Panc1 (cell line): Measurements from ENCODE around the gene NFYC. TPM values are rescaled to one million over a fixed set of nuclear protein-coding genes. Genes with fewer than 3 reads are reported as not detected.

Experiments
- ATAC-seq: fragments of 200-7000 bp; cut with Tn5 transposase; 2 replicates; pipeline ENCODE4 v1.9.1; 2020; ENCODE audit warnings: mild to moderate bottlenecking, moderate library complexity
- BruUV-seq: library from RNA; stranded (reverse); fragments of 400-500 nt; replicated peaks from 2 replicates; lab custom pipeline; 2021; lab: Mats Ljungman, UMichigan
- CTCF ChIA-PET: fragments of 300-600 bp; sonication (Branson Sonifier 250); formaldehyde crosslinking; loops from one replicate; lab custom pipeline; 2022; ENCODE audit warnings: antibody characterized with exemption; lab: Charles Lee
- POLR2A ChIA-PET: fragments of 300-600 bp; sonication (Branson Sonifier 250); formaldehyde crosslinking; loops from one replicate; lab custom pipeline; 2022; ENCODE audit warnings: antibody characterized with exemption; lab: Charles Lee
- DNase-seq: peaks from one replicate; pipeline ENCODE4 v3.0.0-alpha.2; 2010; ENCODE audit warnings: low read depth, low spot score
- H3K27ac ChIP-seq: 2 replicates; pipeline ENCODE4 v1.5.1; 2011; ENCODE audit warnings: mild to moderate bottlenecking, low read length, inconsistent platforms
- H3K27me3 ChIP-seq: fragments of 200-500 bp; sonication (Bioruptor generic); 2 replicates; pipeline ENCODE4 v1.6.0; 2014; ENCODE audit warnings: low read length, inconsistent platforms; ENCODE audit not compliant: control insufficient read depth, insufficient read depth
- H3K36me3 ChIP-seq: fragments of 200-500 bp; sonication (Bioruptor generic); 2 replicates; pipeline ENCODE4 v1.5.1; 2014; ENCODE audit warnings: inconsistent platforms, mild to moderate bottlenecking, low read length, moderate library complexity; ENCODE audit not compliant: control insufficient read depth, insufficient read depth
- H3K4me1 ChIP-seq: 2 replicates; pipeline ENCODE4 v1.5.1; 2011; ENCODE audit warnings: inconsistent platforms, mild to moderate bottlenecking, low read length, moderate library complexity; ENCODE audit not compliant: control insufficient read depth, insufficient read depth
- H3K4me3 ChIP-seq, 2 experiments: 2 replicates each; pipeline ENCODE4 v1.5.1; 2011 to 2012; ENCODE audit warnings: low read depth in 2 of 2, low read length in 2 of 2, mild to moderate bottlenecking in 2 of 2, inconsistent platforms in 1 of 2, moderate library complexity in 1 of 2
- H3K9me3 ChIP-seq: fragments of 200-500 bp; sonication (Bioruptor generic); 2 replicates; pipeline ENCODE4 v1.5.1; 2014; ENCODE audit warnings: low read depth, mild to moderate bottlenecking, inconsistent platforms, low read length, moderate library complexity; ENCODE audit not compliant: control insufficient read depth, insufficient read depth
- POLR2AphosphoS5 ChIP-seq: IDR thresholded peaks from 2 replicates; pipeline ENCODE4 v1.6.1; 2012; ENCODE audit warnings: mild to moderate bottlenecking, low read depth, low read length, moderate library complexity
- SIN3A ChIP-seq: IDR thresholded peaks from 2 replicates; pipeline ENCODE4 v1.6.1; 2012; ENCODE audit warnings: low read depth, mild to moderate bottlenecking, low read length, moderate library complexity, borderline replicate concordance; ENCODE audit not compliant: insufficient read depth
- TCF7L2 ChIP-seq: IDR thresholded peaks from 2 replicates; pipeline ENCODE4 v1.6.1; 2011; ENCODE audit warnings: mild to moderate bottlenecking, low read depth, low read length, inconsistent platforms
- in situ Hi-C: cut with HindIII; loops from 2 replicates; pipeline ENCODE4 v1.10.0; 2016; ENCODE audit warnings: low sequenced_read_pairs, low pct_unique_long_range_greater_than_20kb
- intact Hi-C: fragments of 100-400 bp; cut with micrococcal nuclease; formaldehyde crosslinking; loops from one replicate; pipeline ENCODE4 v1.10.0; 2022; ENCODE audit not compliant: unreplicated experiment
- total RNA-seq: library from RNA; stranded (reverse); gene quantifications from one replicate; pipeline ENCODE4 v1.2.1, GENCODE V29; 2021; ENCODE audit not compliant: unreplicated experiment
- TF ChIP-seq, protein P1 (sequence below): fragments of 450-650 bp; IDR thresholded peaks from 2 replicates; pipeline ENCODE4 v1.5.1; 2017; ENCODE audit warnings: mild to moderate bottlenecking
- TF ChIP-seq, protein P2 (sequence below), 2 experiments: IDR thresholded peaks; 2 replicates each; pipeline ENCODE4 v1.6.1; 2011 to 2012; ENCODE audit warnings: low read depth in 2 of 2, control low read depth in 1 of 2, low read length in 1 of 2, mild to moderate bottlenecking in 1 of 2, moderate library complexity in 1 of 2; ENCODE audit not compliant: insufficient read depth in 1 of 2

NFYC gene
- total RNA-seq, 1 experiment from 2014 or later, result 81.9 TPM

DNA sequence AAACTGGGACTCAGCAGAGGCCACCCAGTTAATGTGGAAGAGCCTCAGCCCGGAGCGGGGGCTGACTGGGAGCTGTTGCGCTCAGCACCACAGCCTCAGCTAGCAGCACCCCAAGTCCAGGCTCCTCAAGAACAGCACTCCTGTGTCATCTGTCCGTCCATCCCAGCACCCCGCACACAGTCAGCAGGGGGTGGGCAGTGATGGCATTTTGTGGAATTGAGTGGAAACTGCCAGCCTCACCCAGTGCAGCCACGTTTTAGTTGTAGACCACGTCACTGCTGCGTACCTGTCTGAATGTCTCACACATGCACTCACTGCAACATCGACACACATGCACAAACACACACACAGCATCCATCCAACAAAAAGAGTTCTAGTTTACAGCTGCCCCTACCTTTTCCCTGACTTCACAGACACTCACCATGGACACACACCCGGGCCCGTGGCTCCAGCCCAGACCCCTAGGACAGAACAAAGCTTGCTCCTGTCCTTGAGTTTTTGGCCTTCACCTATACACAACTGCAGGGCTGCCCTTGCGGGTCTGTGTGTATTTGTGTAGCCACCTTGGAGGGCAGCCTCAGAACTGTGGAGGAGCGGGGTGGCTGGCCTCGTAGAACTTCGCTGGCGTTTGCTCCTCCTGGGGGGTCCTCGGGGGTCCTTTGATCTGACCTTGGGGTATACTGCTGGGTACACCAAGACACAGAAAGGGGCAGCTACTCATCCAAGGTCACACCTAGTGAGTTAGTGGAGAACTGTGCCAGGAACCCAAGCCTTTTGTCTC lies 97.2 kb downstream of the NFYC start:
- Histone ChIP-seq H3K27me3 (no peaks in the 10 kb centered on the region), H3K9me3 (no peaks in the 10 kb centered on the region), H3K27ac (no peak overlapping the region), H3K4me1 (peaks cover 13% of the 10 kb centered on the region; the same call in 1 of the 2 replicates), H3K36me3 (no peaks in the 10 kb centered on the region), H3K4me3 (no peak overlapping the region)
- TF ChIP-seq SIN3A (no peak), POLR2AphosphoS5 (no peak)
- no TSS peak for BruUV-seq
- in situ Hi-C loops (no loop called here), intact Hi-C loops (no loop called here)
- ATAC-seq, result no peak
- ChIA-PET CTCF (no interaction called here), POLR2A (no interaction called here)
- DNase-seq, result no peak

DNA sequence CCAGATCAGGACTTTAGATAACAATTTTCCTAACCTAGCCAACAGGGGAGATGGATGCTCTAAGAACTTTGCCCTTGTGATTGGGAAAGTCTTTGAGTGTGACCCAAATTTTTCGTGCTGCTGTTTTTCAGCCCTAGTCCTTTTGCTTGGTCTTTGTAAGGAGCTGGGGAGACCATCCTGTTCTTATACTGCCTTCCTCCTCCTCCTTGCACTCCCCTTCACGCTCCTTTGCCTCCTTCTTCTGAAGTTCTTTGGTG lies 97.8 kb downstream of the NFYC start:
- intact Hi-C loops (no loop called here), in situ Hi-C loops (no loop called here)
- TF ChIP-seq SIN3A (no peak), POLR2AphosphoS5 (no peak), TCF7L2 (no peak)
- TF ChIP-seq, protein P1, sequence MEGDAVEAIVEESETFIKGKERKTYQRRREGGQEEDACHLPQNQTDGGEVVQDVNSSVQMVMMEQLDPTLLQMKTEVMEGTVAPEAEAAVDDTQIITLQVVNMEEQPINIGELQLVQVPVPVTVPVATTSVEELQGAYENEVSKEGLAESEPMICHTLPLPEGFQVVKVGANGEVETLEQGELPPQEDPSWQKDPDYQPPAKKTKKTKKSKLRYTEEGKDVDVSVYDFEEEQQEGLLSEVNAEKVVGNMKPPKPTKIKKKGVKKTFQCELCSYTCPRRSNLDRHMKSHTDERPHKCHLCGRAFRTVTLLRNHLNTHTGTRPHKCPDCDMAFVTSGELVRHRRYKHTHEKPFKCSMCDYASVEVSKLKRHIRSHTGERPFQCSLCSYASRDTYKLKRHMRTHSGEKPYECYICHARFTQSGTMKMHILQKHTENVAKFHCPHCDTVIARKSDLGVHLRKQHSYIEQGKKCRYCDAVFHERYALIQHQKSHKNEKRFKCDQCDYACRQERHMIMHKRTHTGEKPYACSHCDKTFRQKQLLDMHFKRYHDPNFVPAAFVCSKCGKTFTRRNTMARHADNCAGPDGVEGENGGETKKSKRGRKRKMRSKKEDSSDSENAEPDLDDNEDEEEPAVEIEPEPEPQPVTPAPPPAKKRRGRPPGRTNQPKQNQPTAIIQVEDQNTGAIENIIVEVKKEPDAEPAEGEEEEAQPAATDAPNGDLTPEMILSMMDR, result no peak
- TF ChIP-seq, protein P2, sequence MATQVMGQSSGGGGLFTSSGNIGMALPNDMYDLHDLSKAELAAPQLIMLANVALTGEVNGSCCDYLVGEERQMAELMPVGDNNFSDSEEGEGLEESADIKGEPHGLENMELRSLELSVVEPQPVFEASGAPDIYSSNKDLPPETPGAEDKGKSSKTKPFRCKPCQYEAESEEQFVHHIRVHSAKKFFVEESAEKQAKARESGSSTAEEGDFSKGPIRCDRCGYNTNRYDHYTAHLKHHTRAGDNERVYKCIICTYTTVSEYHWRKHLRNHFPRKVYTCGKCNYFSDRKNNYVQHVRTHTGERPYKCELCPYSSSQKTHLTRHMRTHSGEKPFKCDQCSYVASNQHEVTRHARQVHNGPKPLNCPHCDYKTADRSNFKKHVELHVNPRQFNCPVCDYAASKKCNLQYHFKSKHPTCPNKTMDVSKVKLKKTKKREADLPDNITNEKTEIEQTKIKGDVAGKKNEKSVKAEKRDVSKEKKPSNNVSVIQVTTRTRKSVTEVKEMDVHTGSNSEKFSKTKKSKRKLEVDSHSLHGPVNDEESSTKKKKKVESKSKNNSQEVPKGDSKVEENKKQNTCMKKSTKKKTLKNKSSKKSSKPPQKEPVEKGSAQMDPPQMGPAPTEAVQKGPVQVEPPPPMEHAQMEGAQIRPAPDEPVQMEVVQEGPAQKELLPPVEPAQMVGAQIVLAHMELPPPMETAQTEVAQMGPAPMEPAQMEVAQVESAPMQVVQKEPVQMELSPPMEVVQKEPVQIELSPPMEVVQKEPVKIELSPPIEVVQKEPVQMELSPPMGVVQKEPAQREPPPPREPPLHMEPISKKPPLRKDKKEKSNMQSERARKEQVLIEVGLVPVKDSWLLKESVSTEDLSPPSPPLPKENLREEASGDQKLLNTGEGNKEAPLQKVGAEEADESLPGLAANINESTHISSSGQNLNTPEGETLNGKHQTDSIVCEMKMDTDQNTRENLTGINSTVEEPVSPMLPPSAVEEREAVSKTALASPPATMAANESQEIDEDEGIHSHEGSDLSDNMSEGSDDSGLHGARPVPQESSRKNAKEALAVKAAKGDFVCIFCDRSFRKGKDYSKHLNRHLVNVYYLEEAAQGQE (IDR thresholded peaks at IDR 0.05; ENCODE audit: insufficient read depth in 1 of 2, low read depth in 2 of 2, low read length in 1 of 2), result no peak
- H3K36me3 ChIP-seq, result no peaks in the 10 kb centered on the region
- ATAC-seq (no peak), DNase-seq (no peak)
- peaks cover 13% of the 10 kb centered on the region; the same call in 1 of the 2 replicates for H3K4me1 ChIP-seq
- BruUV-seq, result no TSS peak
- POLR2A ChIA-PET, result no interaction called here
- H3K27me3 ChIP-seq, result no peaks in the 10 kb centered on the region
- CTCF ChIA-PET, result no interaction called here
- no peak overlapping the region for H3K27ac ChIP-seq
- no peak overlapping the region for H3K4me3 ChIP-seq
- H3K9me3 ChIP-seq, result no peaks in the 10 kb centered on the region
